GM10847 (cell line): Measurements from ENCODE around the gene SLC41A3.

ENCODE experiments used
- POLR2A ChIP-seq: IDR thresholded peaks from 2 replicates; pipeline ENCODE4 v1.6.1; 2011; ENCODE audit not compliant: insufficient read length; ENCODE audit errors: extremely low read depth

SLC41A3 gene

DNA sequence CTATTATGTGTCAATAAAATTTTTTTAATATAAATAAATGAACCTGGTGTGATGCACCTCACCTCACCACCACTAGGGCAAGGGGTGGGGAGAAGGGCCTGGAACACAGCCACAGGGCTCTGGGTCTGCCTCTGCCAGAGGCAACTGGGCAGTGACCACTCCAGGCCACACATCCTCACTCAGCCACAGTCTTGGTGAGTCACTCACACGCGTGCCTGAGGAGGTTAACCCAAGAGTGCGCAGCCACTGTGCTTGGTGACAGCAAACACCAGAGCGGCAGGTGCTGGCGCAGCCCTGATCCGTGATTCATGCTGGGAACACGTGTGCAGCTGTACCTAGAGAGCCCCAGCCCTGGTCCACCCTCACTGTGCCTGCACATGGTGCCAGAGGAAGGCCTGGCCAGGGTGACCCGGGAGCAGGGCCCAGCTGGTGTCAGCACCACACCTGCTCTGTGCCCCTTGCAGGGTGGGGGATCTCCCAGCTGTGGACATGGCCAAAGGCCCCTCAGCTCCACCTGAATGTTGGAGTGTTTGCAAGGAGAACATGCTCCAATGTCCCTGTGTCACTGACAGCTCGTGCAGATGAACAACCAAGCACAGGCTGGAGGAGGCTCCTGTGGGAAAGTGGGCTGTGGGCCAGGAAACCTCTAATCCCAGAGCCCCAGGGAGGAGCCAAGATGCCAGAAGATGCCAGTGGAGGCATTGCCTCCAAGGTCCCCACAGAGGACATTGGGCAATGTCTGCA, 2.1 kb downstream of the SLC41A3 start:
- no peak for TF ChIP-seq POLR2A

DNA sequence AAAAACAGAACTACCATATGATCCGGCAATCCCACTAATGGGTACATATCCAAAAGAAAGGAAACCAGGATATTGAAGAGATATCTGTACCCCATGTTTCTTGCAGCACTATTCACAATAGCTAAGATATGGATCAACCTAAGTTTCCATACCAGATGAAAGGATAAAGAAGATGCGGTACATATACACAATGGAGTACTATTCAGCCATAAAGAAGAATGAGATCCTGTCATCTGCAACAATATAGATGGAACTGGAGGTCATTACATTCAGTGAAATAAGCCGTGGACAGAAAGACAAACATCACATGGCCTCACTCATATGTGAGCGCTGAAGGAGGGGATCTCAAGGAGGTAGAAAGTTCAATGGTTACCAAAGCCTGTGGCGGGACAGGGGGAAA, 3.0 kb downstream of the SLC41A3 start:
- no peak for TF ChIP-seq POLR2A

DNA sequence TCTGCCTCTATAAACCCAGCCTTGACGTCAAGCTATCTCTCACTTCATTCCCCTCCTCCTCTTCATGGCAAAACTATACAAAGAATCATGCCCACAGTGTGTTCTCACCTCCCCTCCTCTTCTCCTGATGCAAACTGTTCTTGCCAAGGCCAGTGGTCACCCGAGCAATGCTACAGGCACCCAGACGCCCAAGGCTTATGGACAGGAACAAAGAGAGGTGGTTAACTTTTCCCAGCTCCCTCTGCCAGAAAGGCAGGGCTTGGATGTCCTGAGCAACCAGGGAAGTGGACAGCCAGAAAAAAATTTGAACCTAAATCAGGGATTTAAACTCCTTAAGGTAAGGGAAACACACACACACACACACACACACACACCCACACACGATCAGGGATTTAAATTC, 5.1 kb downstream of the SLC41A3 start:
- TF ChIP-seq POLR2A = no peak

DNA sequence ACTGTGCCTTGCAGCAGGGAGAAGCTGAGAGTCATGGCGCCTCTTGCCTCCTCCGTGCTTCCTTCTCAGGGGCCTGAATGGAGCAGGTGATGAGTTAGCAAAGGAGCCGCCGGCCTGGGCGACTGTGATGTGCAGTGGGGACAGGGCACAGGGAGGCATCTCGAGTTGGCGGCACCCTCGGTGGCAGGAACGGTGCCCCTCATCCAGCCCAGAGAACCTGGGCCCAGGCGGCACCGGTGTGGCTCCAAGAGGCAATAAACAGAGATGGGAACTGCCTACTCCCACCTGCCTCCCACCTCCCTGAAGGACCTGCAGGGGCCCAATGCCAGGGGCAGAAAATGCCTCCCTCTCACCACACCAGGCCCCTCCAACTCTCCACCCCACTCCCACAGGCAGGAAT, 6.2 kb downstream of the SLC41A3 start:
- no peak for TF ChIP-seq POLR2A

DNA sequence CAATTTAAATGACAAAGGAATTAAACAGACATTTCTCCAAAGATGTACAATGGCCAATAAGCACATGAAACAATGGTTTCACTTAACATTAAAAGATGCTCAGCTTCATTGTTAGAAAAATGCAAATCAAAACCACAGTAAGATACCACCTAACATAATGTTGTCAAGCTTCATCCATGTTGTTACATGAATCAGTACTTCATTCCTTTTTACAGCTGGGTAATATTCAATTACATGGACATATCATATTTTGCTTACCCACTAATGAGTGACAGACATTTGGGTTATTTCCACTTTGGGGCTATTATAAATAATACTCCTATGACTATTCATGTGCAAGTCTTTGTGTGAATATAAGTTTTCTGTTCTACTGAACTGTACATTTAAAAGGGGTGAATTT, 7.8 kb downstream of the SLC41A3 start:
- no peak for TF ChIP-seq POLR2A

DNA sequence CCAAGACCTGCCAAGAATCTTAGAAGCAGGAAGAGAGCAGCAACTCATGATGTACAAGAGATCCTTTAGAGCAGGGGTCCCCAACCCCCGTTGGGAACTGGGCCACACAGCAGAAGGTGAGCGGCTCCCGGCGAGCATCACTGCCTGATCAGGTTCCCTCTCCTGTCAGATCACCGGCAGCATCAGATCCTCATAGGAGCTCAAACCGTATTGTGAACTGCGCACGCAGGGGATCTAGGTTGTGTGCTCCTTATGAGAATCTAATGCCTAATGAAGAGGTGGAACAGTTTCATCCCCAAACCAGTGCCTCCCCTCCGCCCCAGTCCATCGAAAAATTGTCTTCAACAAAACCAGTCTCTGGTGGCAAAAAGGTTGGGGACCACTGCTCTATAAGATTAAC, 13.8 kb downstream of the SLC41A3 start:
- no peak for TF ChIP-seq POLR2A

DNA sequence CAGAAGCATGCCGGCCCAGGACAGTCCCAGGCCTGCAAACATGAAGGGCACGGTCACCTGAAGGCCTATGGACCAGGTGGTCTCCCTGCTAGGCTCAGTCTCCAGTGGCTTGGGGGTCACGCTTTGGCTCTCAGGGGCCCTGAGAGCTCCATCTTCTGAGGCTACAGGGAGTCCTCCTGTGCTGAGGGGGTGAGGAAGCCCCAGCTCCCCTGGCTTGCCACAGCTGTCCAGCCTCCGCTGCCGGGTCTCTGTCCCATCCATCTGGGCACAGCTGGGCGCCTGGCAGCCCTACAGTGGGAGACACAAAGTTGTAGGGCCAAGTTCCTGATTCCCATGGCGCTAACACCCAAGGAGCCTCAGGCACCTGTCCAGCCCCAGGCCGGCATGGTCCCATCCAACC, 16.0 kb downstream of the SLC41A3 start:
- no peak for TF ChIP-seq POLR2A

DNA sequence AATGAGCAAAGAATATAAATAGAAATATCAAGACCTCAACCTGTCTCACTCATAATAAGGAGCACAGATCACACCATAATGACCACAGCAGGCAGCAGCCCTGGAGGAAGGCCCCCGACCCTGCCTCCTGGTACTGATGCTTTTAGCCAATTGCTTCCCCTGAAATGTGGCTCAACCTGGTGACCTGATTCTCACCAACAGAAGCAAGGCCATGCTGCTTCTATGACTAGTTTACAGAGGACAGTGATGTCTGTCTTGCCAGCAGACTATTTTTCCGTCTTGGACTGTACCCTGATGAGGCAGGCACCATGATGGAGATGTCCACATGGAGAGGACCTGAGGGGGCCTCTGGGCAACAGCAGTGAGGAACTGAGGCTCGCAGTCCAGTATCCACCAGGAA, 18.0 kb downstream of the SLC41A3 start:
- no peak for TF ChIP-seq POLR2A

DNA sequence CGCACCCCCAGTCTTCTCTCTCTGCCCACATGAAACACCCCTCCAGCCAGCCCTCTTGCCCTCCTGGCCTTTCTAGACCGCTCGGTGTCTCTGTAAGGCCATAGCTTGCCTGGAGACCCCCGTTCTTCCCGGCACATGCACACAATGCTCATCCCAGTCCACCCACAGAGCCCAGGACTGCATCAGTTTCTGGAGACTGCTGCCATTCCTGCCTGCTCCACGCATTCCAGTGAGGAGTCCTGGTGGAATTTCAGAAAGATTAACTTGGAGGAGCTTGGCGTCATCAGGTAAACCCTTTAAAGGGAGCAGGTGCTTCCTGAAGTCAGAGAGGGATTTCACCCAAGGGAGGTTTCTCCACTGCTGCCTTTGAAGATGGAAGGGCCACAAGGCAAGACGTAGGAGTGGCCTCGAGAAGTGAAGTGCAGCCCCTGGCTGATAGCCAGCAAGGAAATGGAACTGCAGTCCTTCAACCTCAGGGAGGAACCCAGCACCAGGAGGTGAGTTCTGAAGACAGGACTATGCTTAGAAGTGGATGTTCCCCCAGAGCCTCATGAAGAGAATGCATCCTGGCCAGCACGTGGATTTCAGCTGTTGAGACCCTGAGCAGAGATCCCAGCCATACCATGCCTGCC, 19.2 kb downstream of the SLC41A3 start:
- no peak for TF ChIP-seq POLR2A

DNA sequence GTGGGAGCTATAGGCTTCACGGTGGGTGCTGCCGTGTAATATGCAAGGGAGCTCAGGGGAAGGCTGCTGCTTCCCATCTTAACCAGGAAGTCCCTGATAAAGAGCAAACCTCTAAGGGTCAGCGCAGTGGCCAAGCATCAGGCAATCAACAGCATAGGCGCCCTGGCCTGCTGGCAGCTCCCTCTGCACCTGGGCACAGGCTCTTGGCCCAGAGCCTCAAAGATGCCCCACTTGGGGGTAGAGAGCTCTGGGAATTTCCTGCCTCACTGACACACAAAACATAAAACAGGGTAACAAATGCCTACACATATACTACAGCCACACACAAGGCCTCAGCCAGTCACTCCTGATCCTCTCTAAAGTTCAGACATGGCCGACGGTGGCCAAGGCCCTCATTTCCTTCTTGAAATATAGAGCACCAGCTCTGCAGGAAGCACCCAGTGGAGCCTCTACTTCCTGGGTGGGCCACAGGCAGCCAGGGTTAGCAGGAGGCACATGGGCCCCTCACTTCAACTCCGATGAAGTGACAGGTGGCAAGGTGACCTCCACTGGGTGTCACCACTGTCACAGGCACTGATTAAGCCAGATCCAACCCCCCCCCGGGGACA, 20.5 kb downstream of the SLC41A3 start:
- TF ChIP-seq POLR2A = no peak

DNA sequence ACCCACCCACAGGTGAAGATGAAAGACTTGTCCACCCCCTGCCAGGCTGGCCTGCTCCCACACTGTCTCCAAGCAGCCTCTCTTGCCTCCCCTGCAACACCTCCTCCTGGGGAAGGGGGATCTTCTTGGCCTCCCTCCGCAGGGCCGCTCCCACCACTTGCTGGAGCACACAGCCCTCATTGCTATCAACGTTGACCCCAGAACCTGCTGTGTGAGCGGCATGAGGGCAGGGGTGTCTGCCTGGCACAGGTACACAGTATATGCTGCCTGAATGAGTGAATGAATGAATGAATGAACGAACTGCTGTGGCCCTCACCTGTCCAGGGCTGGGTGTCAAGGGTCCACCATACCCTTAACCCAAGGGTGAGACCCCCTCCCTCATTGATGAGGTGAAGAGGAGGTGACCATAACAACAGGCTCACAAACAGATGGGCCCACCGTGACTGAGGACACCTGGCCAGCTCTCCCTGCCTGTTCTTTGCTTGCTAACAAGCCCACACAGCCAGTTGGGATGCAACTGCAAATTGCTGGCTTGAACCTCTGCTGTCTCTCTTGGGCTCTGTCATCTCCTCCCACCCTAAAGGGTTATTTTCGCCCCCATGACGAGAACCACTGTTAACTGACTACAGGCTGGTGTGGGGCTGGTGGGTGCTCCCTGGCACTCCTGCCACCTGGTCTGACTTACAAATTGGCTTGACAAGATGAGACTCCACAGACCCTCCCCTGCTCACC, 22.5 kb downstream of the SLC41A3 start:
- TF ChIP-seq POLR2A = no peak

DNA sequence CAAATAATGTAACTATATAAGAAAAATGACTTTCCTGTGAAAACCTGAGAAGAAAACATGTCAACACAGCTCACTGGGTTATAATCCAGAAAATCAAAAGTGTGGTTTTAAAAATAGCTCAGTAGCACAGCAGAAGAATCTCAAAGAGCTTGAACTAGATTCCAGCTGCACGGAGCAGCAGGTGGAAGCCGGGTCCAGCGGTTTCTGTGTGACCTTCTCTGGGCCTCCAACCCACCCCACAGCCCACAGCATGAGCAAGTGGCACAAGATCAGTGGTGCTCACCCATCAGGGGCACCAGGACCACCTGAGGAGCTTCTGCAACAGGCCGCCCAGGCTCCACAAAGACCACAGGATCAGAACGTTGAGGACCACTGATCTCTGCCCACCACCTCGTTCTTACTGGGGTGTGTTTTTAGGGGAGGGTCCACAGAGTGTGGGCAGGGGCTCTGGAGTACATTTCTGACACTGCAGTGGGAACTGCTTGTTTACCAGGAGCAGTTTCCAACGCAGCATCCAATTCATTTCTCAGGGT, 23.2 kb downstream of the SLC41A3 start:
- no peak for TF ChIP-seq POLR2A

DNA sequence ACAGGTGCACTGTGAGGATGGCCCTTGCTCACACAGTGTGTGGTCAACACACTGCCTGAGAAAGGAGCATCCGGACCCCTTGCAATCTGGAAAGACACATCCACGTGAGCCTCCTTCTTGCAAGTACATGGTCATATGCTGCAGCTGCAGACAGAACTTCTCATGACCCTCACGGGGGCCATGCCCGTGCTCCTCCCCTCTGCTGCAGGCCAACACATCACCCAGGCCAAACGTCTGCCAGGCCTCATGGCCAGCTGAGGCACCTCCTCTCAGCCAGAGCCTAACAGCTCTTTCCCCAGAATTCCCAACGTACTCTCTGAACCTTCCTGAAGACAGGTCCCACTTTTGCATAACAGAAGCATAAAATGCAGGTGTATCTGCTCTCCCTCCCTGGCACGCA, 25.3 kb downstream of the SLC41A3 start:
- no peak for TF ChIP-seq POLR2A

DNA sequence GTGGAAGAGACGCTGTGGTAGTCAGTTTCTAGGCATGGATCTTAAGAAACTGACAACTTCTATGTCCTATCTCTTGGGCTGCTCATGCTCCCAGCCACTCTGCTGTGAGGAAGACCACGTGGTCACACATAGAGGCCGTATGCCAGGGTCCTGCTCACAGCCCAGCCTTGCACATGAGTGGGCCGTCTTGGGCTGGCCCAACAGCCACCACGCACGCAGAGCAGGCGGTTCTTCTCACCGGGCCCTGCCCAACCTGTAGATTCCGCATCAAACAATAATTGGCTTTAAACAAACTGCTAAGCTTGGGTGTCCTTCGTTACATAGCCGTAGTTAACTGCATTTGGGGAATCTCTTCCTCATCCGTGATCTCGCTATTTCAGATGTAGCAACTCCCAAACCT, 26.0 kb downstream of the SLC41A3 start:
- TF ChIP-seq POLR2A = no peak

DNA sequence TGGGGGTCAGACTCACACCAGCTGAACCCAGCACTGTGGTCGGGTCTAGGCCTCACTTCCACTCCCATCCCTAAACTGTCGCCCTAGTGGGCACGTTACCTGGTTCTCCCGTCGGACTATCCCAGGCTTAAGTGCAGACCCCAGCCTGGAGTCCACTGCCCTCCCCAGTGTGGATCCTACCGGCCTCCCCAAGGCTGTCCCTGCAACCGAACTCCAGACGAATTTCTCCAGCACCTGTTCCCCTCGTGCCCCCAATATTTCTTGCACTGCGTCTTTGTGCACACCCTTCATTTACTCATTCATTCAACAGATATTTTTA, 26.5 kb downstream of the SLC41A3 start:
- no peak for TF ChIP-seq POLR2A
